Endometrium (tissue), 2 donors: ENCODE measurements around the gene PHF10.
A peak's percentile ranks its signal among the peaks of the same experiment; 100 is the strongest.
"Not testable (repeated sequence)": the region's sequence is repeated elsewhere in the genome, so short reads cannot be mapped to it uniquely, and the experiment has no call there.

Experiments used
- FAIRE-seq: peaks from 2 replicates; lab custom pipeline; 2012; peaks lifted over from hg19 to GRCh38; lab: Jason Lieb, UNC
- donor health status: control.
- donor health status: control.

Gene PHF10

DNA sequence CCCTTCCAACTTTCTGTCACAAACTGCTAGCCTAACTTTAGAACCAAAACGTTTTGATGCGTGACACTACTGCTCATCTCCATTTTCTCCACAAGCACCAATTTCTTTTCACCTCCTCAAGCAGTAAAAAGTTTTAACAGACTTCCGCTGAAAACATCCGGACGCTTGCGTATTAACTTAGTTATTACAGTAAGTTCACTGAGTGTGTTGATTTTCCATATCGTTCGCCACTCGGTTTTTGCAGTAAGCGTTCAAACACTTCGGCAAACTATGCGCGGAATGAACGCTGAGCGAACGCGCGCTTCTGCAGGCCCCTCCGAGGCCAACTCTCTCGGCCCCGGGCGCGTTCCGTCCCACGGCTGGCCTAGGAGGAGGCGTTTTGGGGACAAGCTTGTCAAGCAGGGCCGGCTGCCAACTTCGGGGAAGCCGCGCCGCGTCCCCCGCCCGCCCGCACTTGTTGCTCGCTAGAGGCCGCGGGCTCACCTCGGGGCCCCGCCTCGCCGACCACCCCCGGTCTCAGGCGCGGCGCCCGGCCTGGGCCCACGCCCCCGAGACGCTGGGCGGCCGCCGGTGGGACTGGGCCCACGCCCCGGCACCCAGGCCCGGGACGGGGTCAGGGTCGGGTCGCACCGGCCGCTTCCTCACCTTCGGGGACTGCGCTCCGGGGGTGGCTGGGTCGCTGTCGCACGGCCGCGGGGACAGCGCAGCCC is 945 bp downstream of the PHF10 start:
- no peak for FAIRE-seq

DNA sequence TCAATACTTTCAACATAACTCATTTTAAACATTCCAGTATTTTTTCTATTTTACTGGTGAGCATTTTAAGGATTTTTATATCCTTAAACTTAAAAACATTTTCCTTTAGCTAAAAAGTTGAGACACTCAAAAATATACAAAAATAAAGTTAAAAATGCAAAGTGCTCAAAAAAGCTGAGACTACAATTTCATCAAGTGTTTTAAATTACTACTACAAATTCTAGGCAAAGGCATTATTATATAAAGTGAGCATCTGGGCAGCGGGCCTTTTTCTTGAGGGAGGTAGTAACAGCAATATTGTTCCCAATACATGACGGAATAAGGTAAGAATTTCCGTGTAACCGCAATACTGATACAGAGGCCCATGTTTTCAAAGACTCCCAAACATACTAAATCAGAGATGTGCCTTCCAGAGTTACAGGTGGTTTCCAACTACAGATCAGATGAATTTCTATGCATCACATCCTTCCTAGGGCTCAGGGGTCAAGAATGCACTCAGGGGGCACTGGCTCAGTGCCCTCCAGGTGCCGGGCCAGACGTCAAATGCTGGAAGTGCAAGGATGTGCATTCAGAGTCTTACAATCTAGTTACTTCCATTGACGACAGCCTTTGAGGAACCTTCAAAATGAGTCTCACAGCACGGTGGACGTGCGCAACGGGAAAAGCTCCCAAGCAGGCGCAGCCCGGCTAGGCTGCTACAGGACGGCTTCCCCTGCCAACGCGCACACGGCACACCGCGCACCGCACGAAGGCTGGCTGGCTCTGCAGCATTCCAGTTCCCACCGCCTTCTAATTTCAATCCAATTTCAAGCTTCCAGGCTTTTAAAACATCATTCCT is 1.7 kb downstream of the PHF10 start:
- peak; percentile 57 for FAIRE-seq

DNA sequence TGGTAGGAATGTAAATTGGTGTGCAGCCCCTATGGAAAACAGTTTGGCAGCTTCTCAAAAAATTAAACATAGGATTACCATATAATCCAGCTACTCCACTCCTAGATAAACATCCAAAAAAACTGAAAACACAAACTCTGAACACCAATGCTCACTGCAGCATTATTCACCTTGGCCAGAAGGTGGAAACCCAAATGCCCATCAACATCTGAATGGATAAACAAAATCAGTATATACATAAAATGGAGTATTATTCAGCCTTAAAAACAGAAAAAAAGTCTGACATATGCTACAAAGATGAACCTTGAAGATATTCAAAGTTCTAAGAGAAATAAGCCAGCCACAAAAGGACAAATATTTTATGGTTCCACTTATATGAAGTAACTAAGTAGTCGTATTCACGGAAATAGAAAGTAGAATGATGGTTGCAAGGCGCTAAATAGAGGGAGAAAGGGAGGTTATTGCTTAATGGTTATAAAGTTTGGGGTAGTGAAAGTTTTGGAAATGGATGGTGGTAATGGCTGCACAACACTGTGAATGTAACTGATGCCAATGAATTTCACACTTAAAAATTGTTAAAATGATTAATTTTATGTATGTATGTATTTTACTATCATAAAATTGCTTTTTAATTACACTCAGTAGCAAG is 4.0 kb downstream of the PHF10 start:
- no peak for FAIRE-seq

DNA sequence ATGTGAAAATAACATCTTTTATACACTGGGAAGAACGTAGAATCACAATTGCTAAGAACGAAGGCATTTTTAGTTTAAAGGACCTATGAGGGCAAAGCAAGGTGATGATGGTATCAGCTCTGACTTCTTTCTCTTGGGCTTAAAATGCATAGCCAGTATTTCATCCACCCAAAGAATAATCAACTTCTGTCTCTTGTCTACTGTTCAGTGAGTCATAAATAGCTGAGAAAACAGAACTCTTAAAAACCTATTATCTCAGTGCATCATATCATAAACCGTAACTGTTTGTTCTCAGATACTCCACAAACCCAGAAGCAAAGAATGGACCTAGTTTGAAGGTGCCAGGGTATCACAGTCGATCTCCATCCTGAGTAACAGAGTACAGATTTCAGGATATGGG is 5.2 kb downstream of the PHF10 start:
- FAIRE-seq = no peak

DNA sequence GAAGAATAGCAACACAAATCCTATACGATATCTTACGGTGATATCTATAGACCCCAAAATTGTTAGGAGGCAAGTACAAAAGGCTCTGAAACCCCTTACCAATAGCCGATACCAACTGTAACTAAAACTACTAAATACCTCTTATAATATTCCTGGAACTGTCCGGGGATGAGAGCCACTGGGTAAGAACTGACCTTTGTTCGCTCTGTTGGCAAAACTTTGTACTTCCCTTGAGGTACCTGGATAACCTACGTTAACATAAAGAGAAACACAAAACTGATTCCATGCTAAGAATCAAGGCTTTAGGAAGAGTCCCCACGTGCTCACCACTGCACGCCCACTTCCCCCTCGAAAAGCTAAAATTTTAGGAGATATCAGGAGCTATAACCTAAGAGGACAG is 9.7 kb downstream of the PHF10 start:
- no peak for FAIRE-seq

DNA sequence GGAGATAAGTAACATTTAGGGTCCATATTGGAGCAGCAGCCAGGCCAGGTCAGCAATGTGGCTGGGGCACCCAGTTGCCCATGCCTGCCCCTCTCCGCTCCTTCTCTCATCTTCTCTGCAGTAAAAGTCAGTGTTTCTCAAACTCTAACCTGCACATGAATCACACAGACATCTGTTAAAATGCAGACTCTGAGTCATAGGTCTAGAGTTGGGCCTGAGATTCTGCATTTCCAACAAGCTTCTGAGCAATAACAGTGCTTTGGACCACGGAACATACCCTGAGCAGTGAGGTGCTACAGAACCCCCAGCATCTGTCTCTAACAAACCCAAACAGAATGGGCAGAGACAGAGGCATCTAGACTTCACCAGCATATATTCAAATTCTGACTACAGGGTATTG is 10.1 kb downstream of the PHF10 start:
- FAIRE-seq = no peak

DNA sequence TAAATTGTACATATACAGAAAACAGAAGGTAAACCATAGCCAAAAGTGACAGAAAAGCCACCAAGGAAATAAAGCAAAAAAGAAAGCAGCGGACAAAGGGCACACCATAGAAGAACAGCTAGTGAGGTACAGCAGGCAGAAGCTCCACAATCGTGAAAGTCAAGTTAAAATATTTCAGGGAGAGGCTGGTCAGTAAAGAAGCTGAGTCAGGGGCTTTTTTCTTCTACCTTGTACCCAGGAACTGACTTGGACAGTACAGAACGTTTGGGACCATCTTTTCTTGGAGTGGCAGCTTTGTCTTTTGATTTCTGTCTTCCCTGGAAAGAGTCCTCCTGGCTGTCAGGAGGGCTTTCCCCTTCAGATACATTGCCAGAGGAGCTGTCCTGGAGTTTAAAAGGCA is 14.3 kb downstream of the PHF10 start:
- FAIRE-seq = no peak

DNA sequence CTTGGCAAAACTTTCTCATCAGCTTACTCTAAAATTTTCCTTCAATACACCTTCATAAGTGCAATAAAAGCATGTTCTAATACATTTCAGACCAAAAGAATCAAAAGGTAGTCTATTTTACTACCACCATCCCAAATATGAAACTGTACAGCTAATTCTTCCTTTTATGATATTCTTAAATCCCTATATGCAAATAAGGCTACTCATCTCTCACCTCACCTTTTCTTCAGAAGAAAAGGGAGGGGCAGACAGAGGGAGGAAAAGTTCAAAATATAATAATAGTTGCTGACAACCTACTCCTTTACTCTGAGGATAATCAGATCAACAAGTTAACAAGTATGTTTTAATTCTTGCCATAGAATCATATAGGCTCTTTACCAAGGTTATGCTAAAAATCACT is 15.0 kb downstream of the PHF10 start:
- FAIRE-seq = no peak

DNA sequence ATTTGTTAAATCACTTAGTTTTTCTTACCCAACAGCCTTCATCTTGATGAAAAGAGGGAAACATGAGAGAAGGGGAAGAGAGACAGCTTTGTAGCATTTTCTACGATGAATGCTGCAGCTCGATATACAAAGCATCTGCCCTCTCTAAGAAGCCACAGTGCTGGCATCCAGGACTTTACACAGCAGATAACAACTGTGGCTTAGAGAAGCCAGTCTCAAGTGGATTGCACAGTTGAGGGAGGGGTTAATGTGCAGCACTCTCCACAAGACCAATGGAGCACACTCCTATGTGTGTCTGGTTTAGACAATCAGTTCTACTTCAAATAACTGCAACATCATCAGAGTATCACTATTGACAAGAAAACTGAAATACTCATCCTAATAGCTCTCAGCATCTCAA is 16.5 kb downstream of the PHF10 start:
- no peak for FAIRE-seq

DNA sequence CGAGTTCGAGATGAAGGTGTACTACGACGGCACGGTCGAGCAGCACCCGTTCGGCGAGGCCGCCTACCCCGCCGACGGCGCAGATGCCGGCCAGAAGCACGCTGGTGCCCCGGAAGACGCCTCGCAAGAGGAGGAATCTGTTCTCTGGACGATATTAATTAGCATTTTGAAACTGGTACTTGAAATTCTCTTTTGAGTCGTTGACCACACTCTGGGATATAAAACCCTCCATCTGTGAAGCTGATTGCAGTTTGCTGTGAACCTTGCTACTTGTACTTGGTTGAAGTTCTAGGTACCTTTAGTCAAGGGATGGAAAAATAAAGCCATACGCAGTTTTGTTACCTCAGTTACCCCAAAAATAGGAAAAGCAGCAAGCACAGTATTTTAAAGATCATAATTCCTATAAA is 21.5 kb downstream of the PHF10 start:
- no peak for FAIRE-seq

DNA sequence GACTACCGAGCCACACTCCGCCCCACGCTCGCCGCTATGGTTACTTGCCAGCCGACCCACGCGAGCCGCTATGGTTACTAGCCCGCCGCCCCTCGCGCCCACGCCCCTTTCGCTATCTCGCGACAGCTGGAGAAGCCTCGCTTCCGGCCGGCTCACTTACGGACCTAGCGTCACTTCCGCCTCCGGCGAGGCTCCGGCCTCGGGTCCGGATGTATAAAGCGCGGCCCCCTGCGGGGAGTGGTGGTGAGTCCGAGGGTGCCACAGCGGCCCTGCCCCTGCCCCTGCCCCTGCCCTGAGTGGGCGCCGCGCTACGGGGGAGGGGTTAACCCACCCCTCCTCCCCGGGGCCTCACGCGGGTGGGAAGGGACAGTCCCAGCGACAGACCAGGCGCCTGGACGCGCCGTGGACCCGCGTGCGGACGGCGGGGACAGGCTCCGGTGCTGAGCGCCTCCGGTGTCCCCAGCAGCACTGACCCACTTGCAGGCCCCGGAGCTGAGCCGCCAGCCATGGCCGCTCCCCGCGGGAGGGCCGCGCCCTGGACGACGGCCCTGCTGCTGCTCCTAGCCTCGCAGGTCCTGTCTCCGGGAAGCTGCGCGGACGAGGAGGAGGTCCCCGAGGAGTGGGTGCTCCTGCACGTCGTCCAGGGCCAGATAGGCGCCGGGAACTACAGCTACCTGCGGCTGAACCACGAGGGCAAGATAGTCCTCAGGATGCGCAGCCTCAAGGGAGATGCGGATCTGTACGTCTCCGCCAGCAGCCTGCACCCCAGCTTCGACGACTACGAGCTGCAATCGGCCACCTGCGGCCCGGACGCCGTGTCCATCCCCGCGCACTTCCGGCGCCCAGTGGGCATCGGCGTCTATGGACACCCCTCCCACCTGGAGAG is 22.1 kb downstream of the PHF10 start, which contains the start of the genes C6orf120 and WDR27:
Gene C6orf120, plus strand, starts transcription at position 173 of the 886 bp plus-strand sequence. Its CDS starts 334 bp downstream, at position 507.
Gene WDR27, minus strand, starts transcription at position 76 of the 886 bp plus-strand sequence. CDS start 13,024 bp downstream, outside the sequence.
- peak; percentile 50 for FAIRE-seq

DNA sequence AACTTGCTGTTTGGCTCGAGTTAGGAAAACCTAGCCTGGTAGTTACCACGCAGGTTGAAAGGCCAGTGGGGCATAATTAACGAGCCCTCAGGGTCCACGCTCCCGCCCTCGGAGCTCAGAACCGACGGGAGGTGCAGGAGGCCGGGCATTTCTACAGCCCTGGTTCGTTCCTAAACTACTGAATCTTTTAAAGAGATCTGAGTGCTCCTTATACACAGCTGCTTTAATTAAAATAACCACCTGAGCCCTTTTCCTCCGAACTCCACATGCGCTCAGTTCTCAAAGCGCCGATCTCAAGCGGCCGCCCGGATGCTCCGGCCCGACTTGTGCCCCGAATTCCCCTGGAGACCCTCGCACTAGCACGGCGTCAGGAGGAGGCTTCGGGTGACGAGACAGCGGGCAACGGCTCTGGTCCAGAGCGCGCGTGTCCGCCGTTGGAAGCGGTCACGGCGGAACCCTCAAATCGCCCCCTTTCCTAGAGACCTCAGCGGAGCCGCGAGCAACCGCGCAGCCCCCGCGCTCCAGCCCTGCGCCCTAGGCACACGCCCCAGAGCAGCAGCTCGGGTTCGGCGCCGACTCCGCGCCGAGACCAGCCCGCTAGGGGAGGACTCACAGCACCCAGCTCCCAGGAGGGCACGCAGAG is 22.9 kb downstream of the PHF10 start:
- FAIRE-seq = no peak

DNA sequence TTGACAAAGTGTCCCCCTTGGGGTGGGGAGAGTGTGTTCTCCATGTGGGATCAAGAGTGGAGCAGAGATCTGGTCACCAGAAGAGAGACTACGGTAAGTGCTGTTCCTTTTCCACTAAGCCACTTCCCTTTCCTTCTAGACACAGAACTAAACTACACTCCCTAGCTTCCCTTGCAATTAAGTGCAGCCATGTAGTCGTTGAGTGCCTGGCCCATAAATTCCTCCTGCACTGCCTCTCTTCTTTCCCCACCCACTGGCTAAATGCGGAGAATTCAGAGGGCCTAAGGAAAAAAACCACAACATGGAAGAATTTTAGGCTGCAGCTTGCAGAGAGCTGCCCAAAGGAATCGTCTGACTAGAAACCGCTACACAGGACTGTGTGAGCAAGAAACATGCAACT is 24.0 kb downstream of the PHF10 start:
- FAIRE-seq = no peak

DNA sequence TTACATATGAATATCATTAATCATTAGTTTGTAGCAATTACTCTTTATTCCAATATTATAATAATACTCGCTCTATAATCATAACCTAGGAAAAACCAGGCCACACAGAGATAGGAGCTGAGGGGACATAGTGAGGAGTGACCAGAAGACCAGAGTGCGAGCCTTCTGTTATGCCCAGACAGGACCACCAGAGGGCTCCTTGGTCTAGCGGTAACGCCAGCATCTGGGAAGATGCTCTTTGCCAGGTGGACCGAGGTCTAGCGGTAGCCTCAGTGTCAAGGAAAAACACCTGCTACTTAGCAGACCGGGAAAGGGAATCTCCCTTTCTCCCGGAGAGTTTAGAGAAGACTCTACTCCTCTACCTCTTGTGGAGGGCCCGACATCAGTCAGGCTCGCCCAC is 27.2 kb downstream of the PHF10 start:
- not testable (repeated sequence) for FAIRE-seq

DNA sequence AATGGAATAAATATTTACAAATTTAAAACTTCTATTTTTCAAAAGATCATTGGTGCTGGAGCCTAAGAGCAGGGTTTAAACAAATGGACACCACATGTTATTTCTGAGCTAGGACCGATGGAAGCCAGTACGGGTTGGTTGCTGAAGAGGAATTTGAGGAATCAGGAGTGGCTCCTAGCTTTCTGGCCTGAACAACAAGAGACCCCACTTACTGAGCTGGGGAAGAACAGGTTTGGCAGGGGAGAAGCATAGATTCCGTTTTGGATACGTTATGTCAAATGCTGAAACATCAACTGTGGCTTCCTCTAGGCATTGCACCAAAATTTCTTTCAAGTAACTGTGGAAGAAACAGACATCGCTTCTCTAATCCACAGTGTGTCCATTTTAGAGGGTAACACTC is 29.2 kb downstream of the PHF10 start:
- no peak for FAIRE-seq

DNA sequence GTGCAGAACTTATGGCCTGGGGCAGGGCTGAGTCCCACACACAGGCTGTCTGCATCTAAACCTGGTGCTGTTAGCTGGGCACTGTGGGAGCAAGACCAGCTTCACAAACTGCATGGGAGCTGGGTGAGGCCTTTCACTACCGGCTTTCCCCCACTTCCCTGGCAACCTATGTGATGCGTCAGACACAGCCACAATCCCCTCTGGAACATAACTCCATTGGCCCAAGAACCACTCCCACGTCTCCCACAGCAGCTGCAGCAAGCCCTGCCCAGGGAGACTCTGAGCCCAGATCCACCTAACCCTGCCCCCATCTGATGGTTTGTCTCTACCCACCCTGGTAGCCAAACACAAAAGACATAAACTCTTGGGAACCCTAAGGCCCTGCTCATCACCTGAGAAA is 31.8 kb downstream of the PHF10 start:
- no peak for FAIRE-seq

DNA sequence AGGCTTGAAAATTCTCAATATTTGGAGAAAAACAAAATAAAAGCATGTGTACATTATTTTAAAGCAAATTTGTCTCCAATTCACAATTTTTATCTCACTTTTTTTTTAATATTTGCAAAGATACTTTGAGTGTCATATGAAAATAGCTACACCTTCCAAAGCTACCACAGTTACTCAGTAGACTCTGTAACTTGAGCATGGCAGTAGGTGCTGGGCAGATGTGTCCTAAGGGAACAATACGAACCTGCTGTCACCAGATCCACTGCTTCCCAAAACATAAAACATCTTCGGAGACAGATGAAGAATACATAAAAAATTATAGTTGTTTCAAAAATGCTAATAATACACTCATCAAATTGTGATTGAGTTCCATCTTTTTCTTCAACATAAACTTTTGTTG is 33.0 kb downstream of the PHF10 start:
- FAIRE-seq = no peak

DNA sequence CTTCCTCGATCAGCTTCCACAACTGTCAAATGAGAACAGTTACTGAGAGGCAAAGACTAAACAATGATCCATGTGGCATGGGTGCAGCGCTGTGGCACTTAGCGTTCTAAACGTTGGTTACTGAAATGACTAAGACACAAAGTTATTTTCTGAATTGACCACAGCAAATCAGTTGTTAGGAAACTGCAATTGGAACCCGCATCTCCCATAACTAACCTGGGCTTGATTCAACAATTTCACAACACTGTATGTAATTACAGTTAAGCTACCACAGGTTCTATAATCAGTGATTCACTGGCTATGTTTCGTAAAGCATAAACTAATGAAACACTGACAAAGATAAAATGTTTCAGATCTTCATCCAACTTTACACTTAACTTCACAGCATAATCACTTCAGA is 35.0 kb downstream of the PHF10 start:
- FAIRE-seq = no peak

DNA sequence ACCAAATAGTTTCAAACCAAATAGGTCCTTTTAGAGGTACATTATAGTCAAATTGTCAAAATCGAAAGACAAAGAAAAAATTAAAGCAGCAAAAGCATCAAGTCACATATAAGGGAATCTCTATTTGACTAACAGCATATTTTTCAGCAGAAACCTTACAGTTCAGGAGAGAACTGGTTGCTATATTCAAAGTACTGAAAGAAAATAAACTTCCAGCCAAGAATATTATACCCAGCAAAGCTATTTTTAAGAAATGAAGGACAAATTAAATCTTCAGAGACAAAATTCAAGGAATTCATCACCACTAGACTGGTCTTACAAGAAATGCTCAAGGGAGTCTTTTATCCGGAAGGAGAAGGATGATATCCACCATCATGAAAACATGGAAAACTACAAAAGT is 38.4 kb downstream of the PHF10 start:
- no peak for FAIRE-seq

DNA sequence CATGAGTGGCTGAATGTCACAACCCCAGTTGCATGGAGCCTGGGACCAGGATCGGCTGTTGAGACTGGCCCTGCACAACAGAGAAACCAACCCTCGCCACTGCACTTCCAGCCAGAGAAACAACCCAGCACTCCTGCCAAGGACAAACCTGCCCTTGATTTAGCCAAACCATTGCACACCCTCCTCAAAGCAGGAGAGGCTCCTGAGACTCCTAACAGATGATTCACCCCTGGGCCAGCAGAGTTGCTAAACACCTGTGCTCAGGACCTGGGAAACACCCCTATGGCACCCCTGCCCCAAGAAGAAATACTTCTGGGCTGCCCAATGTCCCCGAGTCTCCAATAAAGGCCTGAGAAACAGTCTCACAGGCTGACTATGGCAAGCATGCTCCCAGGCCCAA is 40.2 kb downstream of the PHF10 start:
- no peak for FAIRE-seq

DNA sequence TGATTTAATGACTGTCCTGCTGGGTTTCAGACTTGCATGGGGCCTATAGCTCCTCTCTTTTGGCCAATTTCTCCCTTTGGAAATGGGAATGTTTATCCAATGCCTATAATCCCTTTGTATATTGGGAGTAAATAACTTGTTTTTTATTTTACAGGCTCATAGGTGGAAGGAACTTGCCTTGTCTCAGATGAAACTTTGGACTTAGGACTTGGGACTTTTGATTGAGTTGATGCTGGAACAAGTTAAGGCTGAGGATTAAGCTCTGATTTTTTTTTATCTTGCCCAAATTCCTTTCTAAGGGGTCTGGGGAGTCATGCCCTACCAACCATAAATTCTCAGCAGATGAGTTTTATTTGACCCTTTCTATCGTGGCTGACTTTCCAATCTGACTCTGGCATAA is 46.0 kb downstream of the PHF10 start:
- FAIRE-seq = no peak
